ENCODE results near the gene INTS3. TPM values are rescaled to one million over a fixed set of nuclear protein-coding genes. Genes with fewer than 3 reads are reported as not detected.

The INTS3 gene
- total RNA-seq, 1 donor from 2014 or later = 35.5 TPM

DNA sequence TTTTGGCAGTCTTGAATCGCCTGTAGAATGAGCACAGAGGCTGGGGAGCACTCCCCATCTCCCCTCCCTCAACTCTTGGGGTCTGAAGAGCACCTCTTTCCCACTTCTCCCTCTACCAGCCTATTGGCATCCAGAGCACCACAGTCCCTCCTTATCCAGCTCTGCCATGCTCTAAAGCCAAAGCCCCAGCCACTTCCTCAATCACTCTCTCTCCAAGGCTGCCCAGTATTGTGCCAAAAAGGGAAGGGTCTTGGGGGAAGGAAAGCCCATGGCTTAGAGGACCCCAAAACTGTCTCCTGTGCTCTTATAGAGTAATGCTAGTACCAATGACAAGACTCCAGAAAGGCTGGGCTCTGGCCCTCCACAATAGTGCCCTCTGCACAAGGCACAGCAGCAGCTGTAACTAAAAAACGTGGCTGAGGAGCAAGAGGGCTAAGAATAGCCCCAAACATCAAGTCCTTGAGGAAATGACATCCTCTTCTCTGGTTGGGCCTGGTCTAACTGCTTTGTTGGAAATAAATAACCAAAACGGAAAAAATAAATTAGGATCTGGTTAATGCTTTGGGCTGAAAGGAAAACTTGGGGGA lies 75.7 kb downstream of the INTS3 start:
- intact Hi-C loops (cut with micrococcal nuclease) = no loop called here
- DNase-seq = no peak
- peak; percentile 14 for ATAC-seq

DNA sequence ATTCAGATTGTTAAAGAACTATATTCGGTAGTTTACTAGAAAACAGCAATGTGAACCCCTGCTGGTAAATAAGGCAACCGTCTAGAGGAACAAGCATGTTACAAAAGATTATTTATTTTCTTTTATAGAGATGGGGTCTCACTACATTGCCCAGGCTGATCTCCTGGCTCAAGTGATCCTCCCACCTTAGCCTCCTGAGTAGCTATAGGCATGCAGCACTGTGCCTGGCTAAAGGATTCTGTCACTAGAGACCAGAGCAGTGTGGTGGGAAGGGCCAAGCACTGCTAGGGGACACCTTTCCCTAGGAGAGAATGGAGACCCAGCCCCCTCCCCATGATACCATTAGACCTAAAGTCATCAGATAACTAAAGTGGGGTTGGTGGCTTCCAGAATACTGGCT lies 76.3 kb downstream of the INTS3 start:
- intact Hi-C loops (cut with micrococcal nuclease) = no loop called here
- ATAC-seq (no peak), DNase-seq (no peak)

DNA sequence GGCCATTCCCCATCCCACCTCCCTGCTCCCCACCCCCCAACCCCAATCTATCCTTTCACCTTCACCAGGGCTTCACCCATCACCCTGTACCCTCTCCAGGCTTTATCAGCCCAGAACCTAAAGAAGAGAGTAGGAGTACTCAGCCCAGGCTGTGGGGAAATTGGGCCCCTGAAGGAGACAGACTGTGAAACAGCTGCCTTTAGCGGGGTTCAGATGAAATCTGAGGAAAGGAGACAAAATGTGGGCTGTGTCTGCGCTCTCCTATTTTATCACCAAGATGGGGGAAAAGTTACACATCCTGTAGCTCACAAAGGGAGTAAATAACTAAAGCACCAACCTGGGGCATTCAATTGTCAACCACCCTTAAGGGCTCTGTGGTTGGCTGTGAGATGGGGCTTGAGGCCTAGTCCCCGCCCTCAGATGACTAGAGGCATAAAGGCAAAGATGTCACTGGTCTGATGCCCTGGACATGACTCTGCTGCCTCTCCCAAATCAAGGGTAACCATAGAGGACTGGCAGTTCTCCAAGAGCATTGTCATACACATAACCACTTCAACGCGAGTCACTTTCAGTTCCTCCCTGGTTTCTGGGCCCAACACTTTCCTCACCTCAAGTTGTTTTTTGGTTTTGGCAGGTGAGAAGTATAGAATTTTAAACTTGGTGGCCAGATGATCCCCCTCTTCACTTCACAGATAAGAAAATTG lies 77.3 kb downstream of the INTS3 start:
- intact Hi-C loops (cut with micrococcal nuclease) = no loop called here
- DNase-seq (peak; percentile 56), ATAC-seq (peak; percentile 89)

DNA sequence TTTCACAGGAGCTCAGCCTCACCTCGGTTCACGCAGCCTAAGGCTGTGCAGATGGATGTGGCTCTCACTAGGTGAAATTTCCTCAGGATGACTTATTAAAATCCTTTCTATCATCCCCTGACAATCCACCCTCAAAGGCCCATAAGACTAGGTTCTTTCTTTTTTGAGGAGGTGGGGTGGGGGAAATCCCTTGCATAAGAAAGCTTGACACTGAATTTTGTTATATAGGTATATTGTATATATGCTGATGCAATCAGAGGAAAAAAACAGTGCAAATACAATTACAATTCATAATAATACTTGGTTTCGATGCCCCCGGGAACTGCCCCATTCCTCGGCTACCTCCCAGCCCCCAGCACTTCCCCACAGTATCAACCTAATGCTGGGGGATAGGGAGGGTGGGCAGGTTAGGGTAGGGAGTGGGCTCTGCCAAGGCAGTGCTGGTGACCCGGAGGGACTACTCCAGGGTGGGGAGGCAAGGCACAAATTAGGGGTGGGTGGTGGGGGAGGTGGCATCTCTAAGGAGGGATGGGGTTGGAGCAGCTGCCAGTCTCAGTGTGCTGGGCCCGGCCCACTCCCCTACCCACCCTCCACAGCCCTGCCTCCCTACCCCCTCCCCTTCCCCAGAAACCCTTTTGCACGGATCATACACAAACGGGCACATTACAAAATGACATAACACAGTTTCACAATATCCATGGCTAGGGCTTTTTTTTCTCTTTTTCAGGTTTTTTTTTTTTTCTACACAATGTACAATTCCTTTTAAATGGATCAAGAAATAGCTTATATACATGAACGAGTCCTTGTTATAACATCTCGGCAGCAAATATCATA lies 78.3 kb downstream of the INTS3 start:
- DNase-seq = no peak
- intact Hi-C loops (cut with micrococcal nuclease) = no loop called here
- peak; percentile 4 for ATAC-seq

DNA sequence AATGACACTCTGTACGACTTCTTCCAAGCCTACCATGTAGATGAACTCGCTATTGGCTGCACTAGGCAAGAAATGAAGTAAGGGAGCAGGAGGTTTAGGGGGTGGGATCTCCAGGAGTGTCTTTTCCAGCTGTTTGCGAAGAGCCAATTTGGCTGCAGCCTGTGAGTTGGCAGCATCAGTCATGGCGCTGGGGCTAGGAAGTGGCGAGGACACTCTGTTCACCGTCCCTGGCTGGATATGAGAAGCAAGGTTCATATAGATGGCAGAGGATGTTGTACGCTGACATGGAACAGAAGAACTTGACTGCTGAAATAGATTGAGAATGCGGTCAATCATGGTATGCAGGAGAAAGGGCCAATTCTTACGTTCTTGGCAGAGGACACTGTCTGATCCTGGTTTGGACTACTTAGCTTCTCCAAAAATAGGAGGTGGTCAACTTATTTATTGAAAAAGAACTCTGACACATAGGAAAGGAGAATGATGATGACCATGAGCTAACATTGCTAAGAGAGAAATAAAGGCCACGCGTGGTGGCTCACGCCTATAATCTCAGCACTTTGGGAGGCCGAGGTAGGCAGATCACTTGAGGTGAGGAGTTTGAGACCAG lies 88.5 kb downstream of the INTS3 start:
- intact Hi-C loops (cut with micrococcal nuclease) = no loop called here
- ATAC-seq = peak; percentile 65
- DNase-seq = no peak

DNA sequence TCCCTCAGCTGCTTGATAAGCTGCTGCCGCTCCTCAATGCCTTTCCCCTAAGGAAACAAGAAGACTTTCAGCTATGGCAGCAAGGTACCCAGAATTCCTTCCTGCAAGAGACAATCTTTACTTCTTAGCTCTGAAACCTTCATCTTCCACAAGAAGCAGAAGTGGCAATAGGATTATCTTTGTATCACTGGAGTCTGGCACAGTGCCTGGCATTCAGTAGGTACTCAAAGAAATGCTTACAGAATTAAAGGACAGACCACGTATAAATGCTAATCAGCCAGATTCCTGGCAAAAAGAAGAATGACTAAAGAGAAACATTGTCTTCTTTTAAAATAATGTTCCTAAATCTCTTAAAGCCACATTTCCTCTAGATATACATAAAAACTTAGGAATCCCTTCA lies 91.0 kb downstream of the INTS3 start:
- DNase-seq (no peak), ATAC-seq (no peak)
- intact Hi-C loops (cut with micrococcal nuclease) = no loop called here

Small RNA genes lying within 50 kb of the gene (microRNA-seq; reads per million reads assigned to microRNA genes)
- not detected for gene MIR8083 (ENCODE audit: borderline number of aligned reads)

Other genes starting within 250 kb of the INTS3 start
- 201 TPM for gene S100A6, start 192.1 kb upstream of the INTS3 start, total RNA-seq
- not detected for gene S100A5, start 187.1 kb upstream of the INTS3 start, total RNA-seq
- 114 TPM for gene S100A4, start 182.2 kb upstream of the INTS3 start, total RNA-seq
- gene S100A3, start 178.8 kb upstream of the INTS3 start, total RNA-seq = 0.79 TPM
- gene S100A2, start 162.2 kb upstream of the INTS3 start, total RNA-seq = 1.9 TPM
- 42.2 TPM for gene S100A16, start 114.9 kb upstream of the INTS3 start, total RNA-seq
- 5.7 TPM for gene S100A14, start 111.7 kb upstream of the INTS3 start, total RNA-seq
- 124 TPM for gene S100A13, start 100.5 kb upstream of the INTS3 start, total RNA-seq
- gene S100A1, start 99.6 kb upstream of the INTS3 start, total RNA-seq = 2,048 TPM
- gene CHTOP, start 94.0 kb upstream of the INTS3 start, total RNA-seq = 73.3 TPM
- gene SNAPIN, start 69.3 kb upstream of the INTS3 start, total RNA-seq = 60.1 TPM
- 56.9 TPM for gene ILF2, start 57.1 kb upstream of the INTS3 start, total RNA-seq
- 10.5 TPM for gene NPR1, start 49.4 kb upstream of the INTS3 start, total RNA-seq
- gene SLC27A3, start 47.4 kb downstream of the INTS3 start, total RNA-seq = 9.8 TPM
- 34.6 TPM for gene GATAD2B, start 194.9 kb downstream of the INTS3 start, total RNA-seq
- 51.7 TPM for gene DENND4B, start 218.7 kb downstream of the INTS3 start, total RNA-seq
- gene CRTC2, start 230.6 kb downstream of the INTS3 start, total RNA-seq = 21.2 TPM
- 45.8 TPM for gene SLC39A1, start 235.5 kb downstream of the INTS3 start, total RNA-seq
- gene CREB3L4, start 239.9 kb downstream of the INTS3 start, total RNA-seq = 5.0 TPM
- 80.7 TPM for gene JTB, start 249.6 kb downstream of the INTS3 start, total RNA-seq